Loucy (cell line): ENCODE measurements around the gene ADAMTS8.

Experiments used
- H2AFZ ChIP-seq: fragments of 200-600 bp; sonication (generic); 2 replicates; pipeline ENCODE4 v1.6.0; 2016; ENCODE audit warnings: antibody characterized with exemption, mild to moderate bottlenecking, low read length, moderate library complexity
- H3F3A ChIP-seq: fragments of 200-600 bp; 2 replicates; pipeline ENCODE4 v1.6.0; 2016; ENCODE audit warnings: antibody characterized with exemption, low read depth, mild to moderate bottlenecking
- H3K27me3 ChIP-seq: fragments of 200-600 bp; sonication (generic); 2 replicates; pipeline ENCODE4 v1.6.1; 2014; ENCODE audit warnings: low read length, mild to moderate bottlenecking; ENCODE audit not compliant: insufficient read depth, poor library complexity, severe bottlenecking
- H3K36me3 ChIP-seq: fragments of 200-600 bp; sonication (generic); 2 replicates; pipeline ENCODE4 v1.6.1; 2016; ENCODE audit warnings: low read length; ENCODE audit not compliant: insufficient read depth
- H3K4me1 ChIP-seq: fragments of 200-600 bp; sonication (generic); 2 replicates; pipeline ENCODE4 v1.5.1; 2014; ENCODE audit warnings: low read length, mild to moderate bottlenecking; ENCODE audit not compliant: insufficient read depth, poor library complexity, severe bottlenecking
- H3K4me2 ChIP-seq: fragments of 200-600 bp; sonication (generic); 2 replicates; pipeline ENCODE4 v1.6.0; 2014; ENCODE audit warnings: antibody characterized with exemption, low read length, low read depth, mild to moderate bottlenecking; ENCODE audit not compliant: poor library complexity, severe bottlenecking
- H3K4me3 ChIP-seq: fragments of 200-600 bp; sonication (generic); 2 replicates; pipeline ENCODE4 v1.5.1; 2014; ENCODE audit warnings: low read length, mild to moderate bottlenecking, mixed read lengths; ENCODE audit not compliant: poor library complexity, severe bottlenecking
- H3K79me2 ChIP-seq: fragments of 200-600 bp; sonication (generic); 2 replicates; pipeline ENCODE4 v1.6.1; 2014; ENCODE audit warnings: low read length; ENCODE audit not compliant: insufficient read depth
- H3K9ac ChIP-seq: fragments of 200-600 bp; sonication (generic); 2 replicates; pipeline ENCODE4 v1.6.0; 2014; ENCODE audit warnings: mild to moderate bottlenecking, low read depth, low read length, moderate library complexity; ENCODE audit not compliant: poor library complexity, severe bottlenecking
- H3K9me2 ChIP-seq: fragments of 200-600 bp; sonication (generic); replicated peaks from 2 replicates; pipeline ENCODE4 v1.6.1; 2016; ENCODE audit warnings: low read depth, low read length, mixed read lengths
- H3K9me3 ChIP-seq: fragments of 200-600 bp; sonication (generic); 2 replicates; pipeline ENCODE4 v1.6.1; 2014; ENCODE audit warnings: mild to moderate bottlenecking, antibody characterized with exemption, low read length, low read depth; ENCODE audit not compliant: insufficient read depth
- H4K20me1 ChIP-seq: fragments of 200-600 bp; sonication (generic); 2 replicates; pipeline ENCODE4 v1.6.0; 2014; ENCODE audit warnings: antibody characterized with exemption, low read length, mild to moderate bottlenecking; ENCODE audit not compliant: insufficient read depth, poor library complexity, severe bottlenecking
- EZH2phosphoT487 ChIP-seq: fragments of 200-600 bp; IDR thresholded peaks from 2 replicates; pipeline ENCODE4 v1.6.1; 2018; ENCODE audit warnings: antibody characterized with exemption, mild to moderate bottlenecking, moderate library complexity, borderline replicate concordance
- TF ChIP-seq, protein P1 (sequence below): fragments of 200-600 bp; sonication (generic); conservative IDR thresholded peaks from 2 replicates; pipeline ENCODE4 v1.5.1; 2014; ENCODE audit warnings: mild to moderate bottlenecking, antibody characterized with exemption, low read length

The ADAMTS8 gene

GRCh38 chr11:130452176-130452575, 23.8 kb upstream of the ADAMTS8 start:
- Histone ChIP-seq H3K4me1 (no peaks in the 10 kb centered on the region), H2AFZ (no peak overlapping the region), H3K4me3 (no peak overlapping the region), H3K4me2 (no peak overlapping the region), H3K9me3 (no peaks in the 10 kb centered on the region), H3K36me3 (no peaks in the 10 kb centered on the region), H3K79me2 (no peaks in the 10 kb centered on the region), H3K9ac (no peak overlapping the region), H3K9me2 (no peaks in the 10 kb centered on the region), H4K20me1 (no peaks in the 10 kb centered on the region), H3K27me3 (no peaks in the 10 kb centered on the region), H3F3A (no peaks in the 10 kb centered on the region)
- TF ChIP-seq EZH2phosphoT487 = no peak
- TF ChIP-seq, protein P1, sequence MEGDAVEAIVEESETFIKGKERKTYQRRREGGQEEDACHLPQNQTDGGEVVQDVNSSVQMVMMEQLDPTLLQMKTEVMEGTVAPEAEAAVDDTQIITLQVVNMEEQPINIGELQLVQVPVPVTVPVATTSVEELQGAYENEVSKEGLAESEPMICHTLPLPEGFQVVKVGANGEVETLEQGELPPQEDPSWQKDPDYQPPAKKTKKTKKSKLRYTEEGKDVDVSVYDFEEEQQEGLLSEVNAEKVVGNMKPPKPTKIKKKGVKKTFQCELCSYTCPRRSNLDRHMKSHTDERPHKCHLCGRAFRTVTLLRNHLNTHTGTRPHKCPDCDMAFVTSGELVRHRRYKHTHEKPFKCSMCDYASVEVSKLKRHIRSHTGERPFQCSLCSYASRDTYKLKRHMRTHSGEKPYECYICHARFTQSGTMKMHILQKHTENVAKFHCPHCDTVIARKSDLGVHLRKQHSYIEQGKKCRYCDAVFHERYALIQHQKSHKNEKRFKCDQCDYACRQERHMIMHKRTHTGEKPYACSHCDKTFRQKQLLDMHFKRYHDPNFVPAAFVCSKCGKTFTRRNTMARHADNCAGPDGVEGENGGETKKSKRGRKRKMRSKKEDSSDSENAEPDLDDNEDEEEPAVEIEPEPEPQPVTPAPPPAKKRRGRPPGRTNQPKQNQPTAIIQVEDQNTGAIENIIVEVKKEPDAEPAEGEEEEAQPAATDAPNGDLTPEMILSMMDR = no peak

DNA sequence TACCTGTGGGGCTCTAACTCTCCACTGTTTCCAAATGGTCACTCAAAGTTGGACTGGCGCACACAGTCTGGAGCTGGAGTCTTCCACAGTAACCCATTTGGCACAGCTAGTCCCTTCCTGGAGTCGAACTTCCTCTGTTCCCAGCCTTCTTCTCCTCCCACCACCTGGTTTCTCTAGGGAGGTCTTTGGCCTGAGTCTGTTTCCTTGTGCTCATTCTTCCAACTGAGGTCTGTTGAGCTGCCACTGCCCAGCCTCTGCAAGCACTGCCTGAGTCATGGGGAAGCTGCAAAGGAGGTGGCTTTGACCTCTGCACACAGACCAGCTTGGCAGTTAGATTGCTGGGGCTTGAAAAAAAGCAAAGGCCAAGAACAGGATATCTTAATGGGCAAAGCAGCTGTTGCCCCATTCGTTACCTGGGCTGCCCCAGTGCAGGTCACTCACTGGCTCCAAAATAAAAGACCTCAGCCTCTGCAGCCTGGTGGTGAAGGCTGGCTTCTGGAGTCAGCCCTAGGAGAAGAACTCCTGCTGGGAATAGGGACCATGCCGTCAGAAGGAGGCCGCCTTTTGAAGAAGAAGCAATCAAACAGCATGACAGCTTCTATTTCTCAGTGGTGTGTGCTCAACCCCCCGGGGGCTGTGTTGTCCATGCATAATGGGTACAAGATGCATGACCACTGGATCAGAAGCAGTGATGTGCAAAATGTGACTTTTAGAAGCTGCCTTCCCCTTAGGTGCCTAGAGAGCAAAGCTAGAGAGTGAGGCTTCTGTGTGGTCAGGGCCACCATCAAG, 23.0 kb upstream of the ADAMTS8 start:
- no peak for TF ChIP-seq EZH2phosphoT487
- TF ChIP-seq, protein P1 = no peak
- Histone ChIP-seq H2AFZ (no peak overlapping the region), H4K20me1 (no peaks in the 10 kb centered on the region), H3K79me2 (no peaks in the 10 kb centered on the region), H3K9ac (no peak overlapping the region), H3F3A (no peaks in the 10 kb centered on the region), H3K36me3 (no peaks in the 10 kb centered on the region), H3K4me2 (no peak overlapping the region), H3K27me3 (no peaks in the 10 kb centered on the region), H3K4me1 (no peaks in the 10 kb centered on the region), H3K9me3 (no peaks in the 10 kb centered on the region), H3K9me2 (no peaks in the 10 kb centered on the region), H3K4me3 (no peak overlapping the region)

DNA sequence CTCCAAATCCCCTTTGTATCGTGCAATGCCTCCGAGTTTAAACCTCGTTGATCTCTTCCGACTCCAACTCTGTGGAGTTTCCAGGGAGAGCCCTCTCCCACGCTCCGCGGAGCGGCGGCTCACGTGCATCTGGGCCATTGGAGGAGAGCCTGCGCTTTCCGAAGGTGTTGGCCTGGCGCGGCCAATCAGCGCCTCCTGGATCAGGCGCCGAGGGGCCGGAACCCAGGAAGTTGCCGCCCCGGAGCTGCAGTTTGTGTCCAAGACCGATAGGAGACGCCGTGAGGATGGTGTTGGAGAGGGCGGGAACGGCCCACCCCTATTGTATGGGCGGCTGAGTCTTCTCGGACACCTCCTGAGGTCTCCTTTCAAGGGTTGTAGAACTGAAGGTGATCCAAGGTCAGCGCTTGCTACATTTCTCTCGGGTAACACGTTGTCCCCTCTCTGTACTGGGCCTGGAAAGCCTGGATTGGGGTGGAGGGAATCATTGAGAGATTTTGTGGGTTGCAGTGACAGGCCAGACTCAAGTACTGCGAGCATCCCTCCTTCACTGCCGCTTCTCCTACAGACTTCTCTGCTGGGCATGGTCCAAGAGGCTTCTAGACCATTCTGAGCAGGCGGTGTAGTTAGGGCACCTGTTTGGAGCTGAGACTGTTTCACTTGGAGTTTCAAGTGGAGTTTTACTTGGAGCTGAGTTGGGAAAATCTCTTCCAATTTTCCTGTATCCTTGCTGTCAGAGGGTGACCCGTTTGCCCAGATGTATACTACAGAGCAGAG, 21.8 kb upstream of the ADAMTS8 start:
- H3K4me2 ChIP-seq = no peak overlapping the region
- no peaks in the 10 kb centered on the region for H3K27me3 ChIP-seq
- H4K20me1 ChIP-seq = no peaks in the 10 kb centered on the region
- H3F3A ChIP-seq = no peaks in the 10 kb centered on the region
- H3K9me2 ChIP-seq = no peaks in the 10 kb centered on the region
- no peak overlapping the region for H2AFZ ChIP-seq
- TF ChIP-seq, protein P1 = no peak
- TF ChIP-seq EZH2phosphoT487 = no peak
- no peaks in the 10 kb centered on the region for H3K9me3 ChIP-seq
- no peak overlapping the region for H3K9ac ChIP-seq
- no peaks in the 10 kb centered on the region for H3K4me1 ChIP-seq
- H3K4me3 ChIP-seq = no peak overlapping the region
- H3K36me3 ChIP-seq = no peaks in the 10 kb centered on the region
- H3K79me2 ChIP-seq = no peaks in the 10 kb centered on the region
